Measurements from ENCODE around the gene TUBA4A.
"Not testable (repeated sequence)": the region's sequence is repeated elsewhere in the genome, so short reads cannot be mapped to it uniquely, and the experiment has no call there.

TUBA4A gene

DNA sequence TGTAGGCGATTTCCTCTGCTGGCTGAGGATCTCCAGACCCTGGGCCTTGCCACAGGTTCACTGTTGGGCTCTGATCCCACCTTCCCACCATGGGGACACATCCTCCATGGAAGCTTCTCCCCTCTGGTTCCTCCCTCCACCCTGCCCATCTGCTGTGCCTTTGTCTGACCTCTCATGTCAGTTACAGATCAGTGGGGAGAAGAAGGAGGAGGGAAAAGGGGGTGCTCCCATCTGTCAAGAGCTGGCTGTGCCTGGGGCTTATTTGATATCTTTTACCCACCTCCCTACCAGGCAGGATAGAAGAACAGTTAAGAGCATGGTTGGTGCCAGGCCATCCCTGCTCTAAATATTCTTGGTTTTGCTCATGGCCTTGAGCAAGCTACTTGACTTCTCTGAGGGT lies 13.2 kb upstream of the TUBA4A start:
- peak in 1 of 2 experiments; percentile 76 for DNase-seq

DNA sequence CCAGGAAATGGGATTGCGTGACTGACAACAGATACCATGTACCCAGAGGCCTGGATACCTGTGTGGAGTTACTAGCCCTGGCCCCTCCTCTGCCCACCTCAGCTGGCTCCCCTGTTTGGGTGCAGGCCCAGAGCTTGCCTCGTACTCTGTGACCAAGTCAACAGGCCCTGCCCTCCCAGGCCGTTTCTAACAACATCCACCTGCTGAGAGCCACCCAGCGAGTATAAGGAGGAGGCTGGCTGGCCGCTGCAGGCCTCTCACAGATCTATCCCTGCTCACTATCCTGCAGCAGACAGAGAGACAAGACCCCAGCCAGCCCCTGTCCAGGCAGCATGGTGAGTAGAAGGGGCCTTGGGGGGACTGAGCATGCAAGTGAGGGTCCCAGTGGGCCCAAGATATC lies 12.5 kb upstream of the TUBA4A start:
- no peak for DNase-seq

DNA sequence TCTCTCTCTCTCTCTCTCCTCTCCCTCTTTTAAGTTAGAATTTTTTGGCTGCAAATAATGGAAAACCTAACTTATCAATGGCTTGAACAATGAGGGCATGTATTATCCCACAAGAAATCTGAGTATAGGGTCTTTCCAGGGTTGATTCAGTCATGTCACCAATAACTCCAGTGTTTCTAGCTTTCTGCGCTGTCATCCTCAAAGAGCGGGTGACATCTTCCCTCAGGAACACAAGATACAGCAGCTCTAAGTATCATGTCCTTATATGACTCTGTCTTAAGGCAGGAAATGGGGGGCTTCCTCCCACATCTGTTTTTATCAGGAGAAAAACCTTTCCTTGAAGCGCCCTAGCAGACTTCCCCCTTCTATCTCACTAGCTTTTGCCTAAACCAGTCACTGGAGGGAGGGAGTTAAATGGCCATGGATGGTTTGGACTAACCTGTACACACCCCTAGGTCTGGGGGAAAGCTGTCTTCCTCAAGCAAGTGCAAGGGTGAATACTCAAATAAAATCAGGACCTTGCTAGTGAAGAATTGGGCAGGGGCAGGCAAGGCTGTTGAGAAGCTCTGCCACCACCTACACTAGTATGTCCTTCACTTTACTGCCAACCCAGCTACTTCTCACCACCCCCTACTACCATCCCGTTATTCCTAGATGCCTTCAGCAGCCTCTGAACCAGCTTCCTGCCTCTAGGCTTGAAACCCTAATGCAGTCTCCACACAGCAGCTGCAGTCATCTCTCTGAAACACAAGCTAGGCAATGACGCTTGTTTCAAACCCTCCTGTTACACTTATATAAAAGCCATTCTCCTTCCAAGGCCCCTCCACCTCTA lies 7.5 kb upstream of the TUBA4A start:
- no peak for DNase-seq

DNA sequence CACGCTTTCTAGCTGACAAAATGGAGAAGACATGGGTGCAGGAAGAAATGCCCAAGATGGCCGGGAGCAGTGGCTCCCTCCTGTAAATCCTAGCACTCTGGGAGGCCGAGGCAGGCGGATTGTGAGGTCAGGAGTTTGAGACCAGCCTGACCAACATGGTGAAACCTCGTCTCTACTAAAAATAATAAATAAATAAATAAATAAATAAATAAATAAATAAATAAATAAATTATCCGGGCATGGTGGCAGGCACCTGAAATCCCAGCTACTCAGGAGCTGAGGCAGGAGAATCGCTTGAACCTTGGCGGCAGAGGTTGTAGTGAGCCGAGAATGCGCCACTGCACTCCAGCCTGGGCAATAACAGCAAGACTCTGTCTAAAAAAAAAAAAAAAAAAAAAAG lies 5.2 kb upstream of the TUBA4A start:
- DNase-seq = not testable (repeated sequence)

DNA sequence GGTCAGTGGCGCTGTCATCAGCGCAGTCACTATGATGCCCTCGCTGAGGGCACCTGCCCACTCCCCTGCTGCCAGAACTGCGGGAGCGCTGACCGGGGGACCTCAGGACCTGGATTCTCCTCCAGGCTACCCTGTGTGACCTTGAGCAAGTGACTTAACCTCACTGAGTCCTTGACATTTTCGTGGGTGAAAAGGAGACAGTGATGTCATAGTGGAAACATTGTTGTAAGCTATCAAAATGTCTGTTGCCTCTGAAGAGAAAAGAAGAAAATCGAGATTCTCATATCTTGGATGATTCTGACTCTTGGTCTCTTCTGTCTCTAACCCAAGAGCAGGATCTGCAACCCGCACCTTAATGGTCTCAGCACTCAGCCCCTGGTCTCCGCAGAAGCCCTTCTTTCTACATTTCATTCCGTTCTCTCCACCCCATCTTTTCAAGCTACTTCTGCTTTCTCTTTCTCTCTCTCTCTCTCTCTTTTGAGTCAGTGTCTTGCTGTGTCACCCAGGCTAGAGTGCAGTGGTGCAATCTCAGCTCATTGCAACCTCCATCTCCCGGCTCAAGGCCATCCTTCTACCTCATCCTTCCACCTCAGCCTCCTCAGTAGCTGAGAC lies 978 bp upstream of the TUBA4A start:
- DNase-seq = no peak

DNA sequence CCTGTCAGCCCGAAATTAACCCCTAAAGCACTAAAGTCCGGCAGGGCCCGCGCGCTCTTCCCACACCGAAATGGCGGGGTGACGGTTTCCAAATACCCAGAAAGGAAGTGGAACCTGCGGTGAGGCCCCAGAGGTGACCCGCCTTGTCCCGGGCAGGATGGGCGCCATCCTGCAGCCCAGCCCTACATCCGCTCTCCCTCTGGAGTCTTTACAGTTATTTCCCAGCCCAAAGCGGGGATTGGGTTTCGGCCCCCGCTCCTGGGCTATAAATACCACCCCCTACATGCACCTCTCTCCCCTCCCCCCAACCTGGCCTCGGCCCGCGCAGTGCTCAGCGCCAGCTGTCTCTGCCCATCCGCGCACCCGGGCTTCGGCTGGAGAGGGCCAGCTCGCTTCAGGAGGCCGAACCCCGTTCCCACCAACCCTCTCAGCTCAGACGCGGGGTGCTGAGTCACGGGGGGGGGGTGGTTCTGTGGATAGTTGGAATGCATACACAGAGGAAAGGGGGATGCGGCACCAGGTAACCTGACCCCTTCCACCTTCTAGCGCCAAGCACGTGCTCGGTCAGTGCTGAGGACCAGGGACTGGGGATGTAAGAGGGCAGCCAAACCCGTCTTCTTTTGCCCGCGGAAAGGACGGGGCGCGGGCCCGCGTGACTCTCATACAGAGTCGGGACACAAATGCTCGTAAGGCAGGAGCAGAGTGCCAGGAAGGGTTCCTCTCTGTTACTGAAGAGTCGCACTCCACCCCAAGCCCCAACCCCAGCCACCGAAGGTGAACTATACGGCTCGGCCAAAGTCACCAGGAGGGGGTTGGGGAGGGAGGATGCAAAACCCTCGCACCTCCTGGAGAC lies 592 bp downstream of the TUBA4A start, which contains the start of gene TUBA4B:
TSS of gene TUBA4B (plus strand) at position 344 of the 853 bp plus-strand sequence. CDS start at position 509, 165 bp downstream.
- DNase-seq = peak; percentile 54 to 78

DNA sequence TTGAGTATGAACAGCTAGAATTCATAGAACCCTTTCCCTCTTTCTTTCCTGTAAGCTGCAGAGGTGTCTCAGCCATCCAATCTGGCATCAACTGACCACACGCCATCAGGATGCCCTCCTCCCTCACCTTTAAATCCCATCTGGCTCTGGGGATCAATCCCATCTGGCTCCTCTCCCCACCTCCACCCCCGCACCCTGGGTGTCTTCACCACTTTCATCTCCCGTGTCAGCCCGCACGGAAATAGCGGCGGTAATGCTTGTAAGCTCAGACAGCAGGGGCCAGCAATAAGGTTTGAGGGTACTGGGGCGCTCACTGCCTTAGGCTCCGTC lies 1.2 kb downstream of the TUBA4A start:
- DNase-seq = peak in 1 of 2 experiments; percentile 61

DNA sequence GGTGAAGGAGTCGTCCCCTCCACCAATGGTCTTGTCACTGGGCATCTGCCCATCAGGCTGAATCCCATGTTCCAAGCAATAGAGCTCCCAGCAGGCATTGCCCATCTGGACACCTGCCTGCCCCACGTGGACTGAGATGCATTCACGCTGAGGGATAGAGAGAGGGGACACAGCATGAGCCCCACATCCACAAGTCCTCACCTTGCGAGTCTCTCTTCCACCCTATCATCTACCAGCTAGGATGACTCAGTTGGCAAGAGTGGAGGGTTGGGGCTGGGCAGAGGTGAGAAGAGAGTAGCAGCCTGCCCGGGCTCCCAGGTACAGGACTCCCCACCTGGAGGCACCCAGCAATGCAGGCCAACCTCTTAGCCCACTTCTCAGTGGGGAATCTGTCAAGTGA lies 1.6 kb downstream of the TUBA4A start:
- DNase-seq = no peak

DNA sequence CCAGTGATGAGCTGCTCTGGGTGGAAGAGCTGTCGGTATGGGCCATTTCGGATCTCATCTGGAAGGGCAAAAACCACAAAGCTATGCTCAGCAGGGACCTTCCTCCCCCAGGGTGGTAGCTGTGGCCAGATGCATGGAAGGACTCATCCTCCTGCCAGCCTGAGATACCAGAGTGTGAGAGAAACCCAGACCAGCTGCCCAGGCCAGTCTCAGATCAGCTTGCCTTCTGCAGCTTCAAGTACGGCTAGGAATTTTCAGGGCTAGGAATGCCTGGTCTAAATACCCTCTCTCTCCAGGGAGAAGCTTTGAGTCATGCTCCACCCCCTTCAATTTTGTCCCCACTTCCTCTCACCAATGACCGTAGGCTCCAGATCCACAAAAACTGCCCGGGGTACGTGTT lies 2.1 kb downstream of the TUBA4A start:
- DNase-seq = no peak

DNA sequence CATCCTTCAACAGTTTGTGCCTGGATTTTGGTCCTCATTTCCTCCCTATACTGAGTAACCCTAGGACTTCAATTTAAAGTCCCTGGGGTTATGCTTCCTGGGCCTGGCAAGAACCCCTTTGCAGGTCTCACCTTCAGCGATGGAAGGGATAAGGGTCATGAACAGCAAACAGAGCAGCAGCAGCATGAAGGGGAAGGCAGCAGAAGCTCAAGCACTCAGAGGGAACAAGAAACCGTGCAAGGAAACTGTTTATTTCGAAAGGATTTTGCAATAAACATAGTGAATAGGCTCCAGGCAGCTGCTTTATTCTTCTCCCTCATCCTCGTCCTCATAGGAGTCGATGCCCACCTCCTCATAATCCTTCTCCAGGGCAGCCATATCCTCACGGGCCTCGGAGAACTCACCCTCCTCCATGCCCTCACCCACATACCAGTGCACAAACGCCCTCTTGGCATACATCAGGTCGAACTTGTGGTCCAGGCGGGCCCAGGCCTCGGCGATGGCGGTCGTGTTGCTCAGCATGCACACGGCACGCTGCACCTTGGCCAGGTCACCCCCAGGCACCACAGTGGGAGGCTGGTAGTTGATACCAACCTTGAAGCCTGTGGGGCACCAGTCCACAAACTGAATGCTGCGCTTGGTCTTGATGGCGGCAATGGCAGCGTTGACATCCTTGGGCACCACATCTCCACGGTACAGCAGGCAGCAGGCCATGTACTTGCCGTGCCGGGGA lies 3.5 kb downstream of the TUBA4A start:
- no peak for DNase-seq

DNA sequence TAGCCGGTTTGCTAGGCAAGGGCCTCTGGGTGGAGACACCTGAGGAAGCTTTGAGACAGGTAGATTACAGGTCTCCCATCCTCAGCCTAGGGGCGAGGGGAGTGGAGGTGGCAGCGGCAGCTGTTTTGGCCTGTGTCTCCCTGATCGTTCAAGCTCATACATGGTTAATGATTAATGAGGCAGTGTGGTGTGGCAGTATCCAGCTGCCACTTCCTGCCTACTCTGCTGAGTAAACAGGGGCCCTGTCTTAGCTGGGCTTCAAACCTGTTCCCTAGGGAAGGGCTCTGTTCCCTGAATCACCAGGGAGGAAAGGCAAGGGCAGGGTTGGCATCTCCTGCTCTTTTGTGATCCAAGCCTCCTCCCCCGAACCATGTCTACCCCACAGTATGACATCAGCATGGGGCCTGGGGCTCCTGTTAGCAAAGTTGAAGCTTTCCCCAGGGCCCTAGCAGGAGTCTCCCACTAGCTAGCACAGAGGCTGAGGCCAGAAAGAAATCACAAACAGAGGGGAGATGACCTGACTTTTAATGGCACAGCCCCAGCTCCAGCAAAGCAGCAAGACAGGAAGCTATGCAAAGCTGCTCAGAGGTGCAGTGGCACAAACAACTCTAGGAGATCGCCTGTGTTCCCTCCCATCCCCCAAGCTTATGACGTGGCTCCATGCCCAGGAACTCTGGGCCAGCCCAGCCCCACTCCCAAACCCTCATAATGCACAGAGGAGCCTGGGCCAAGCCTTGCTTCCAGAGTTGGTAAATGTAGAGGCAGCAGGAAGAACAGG lies 4.3 kb downstream of the TUBA4A start:
- peak in 1 of 2 experiments; percentile 35 for DNase-seq

DNA sequence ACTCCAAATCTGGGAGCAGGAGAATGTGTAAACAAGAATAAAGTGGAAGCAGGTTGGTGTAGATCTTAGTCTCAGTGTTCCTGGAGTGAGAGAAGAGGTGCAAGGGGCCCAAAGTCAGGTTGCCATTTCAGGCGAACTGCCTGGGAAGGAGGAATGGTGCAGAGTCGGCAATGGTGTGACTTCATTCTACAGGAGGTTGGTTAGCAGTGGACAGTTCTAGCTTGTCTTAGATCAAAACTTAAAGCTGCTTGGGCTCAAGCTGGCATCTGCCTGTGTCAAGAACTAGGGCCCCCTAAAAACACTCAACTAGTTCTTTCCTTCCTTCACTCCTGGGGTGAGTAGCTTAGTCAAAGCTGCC lies 4.9 kb downstream of the TUBA4A start:
- DNase-seq = no peak

DNA sequence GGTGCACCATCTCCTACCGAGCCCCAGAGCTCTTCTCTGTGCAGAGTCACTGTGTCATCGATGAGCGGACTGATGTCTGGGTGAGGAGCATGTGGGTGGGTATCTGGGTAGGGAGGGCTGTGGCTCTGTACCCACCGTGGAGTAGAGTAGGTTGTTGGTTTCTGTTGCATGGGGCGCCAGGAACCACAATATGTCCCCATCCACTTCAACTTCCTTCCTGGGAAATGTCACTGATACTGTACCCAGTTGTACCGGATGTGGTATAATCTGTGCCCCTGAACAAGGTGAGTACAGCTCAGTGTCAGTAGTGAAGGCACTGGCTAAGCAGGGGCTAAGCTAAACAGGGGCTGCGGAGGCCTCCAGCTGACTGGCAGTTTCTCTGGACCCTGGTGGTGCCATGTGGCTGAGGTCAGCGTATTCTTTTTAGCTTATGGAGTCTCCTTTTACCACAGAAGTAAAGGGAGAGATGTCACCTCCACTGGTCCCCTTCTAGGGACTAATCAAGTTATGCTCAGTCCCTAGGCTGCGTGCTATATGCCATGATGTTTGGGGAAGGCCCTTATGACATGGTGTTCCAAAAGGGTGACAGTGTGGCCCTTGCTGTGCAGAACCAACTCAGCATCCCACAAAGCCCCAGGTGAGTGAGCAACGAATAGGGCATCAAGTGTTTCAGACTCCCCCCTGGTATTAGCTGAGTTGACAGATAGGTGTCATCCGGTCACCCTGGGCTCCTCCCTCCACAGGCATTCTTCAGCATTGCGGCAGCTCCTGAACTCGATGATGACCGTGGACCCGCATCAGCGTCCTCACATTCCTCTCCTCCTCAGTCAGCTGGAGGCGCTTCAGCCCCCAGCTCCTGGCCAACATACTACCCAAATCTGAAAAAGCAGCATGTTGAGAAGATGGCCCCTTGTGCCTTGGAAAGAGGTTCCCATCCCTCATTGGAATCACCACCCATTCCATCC lies 5.8 kb downstream of the TUBA4A start:
- DNase-seq = no peak

DNA sequence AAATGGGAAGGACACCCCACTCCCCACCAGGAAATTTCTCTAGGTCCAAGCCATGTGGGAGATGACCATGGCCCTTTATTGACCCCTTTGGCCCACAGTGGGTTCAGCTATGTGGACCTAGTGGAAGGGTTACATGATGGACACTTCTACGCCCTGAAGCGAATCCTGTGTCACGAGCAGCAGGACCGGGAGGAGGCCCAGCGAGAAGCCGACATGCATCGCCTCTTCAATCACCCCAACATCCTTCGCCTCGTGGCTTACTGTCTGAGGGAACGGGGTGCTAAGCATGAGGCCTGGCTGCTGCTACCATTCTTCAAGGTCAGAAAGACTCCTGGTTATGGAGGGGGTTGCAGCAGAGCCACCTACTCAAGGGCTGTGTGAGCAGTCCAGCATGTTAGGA lies 7.2 kb downstream of the TUBA4A start:
- DNase-seq = no peak

DNA sequence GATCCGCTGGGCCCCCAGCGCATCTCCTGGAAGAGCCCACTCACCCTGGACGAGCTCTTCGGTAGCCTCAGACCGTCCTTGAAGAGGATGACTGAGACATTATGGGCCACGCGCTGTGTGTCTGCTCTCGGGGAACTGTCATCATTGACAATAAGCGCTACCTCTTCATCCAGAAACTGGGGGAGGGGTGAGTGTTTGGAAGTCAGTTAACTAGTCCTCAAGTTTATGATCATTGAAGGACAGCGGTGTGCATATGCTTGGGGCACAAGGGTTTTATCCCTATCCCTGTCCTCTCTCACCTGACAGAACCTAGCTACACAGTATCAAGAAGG lies 7.9 kb downstream of the TUBA4A start:
- DNase-seq = no peak

DNA sequence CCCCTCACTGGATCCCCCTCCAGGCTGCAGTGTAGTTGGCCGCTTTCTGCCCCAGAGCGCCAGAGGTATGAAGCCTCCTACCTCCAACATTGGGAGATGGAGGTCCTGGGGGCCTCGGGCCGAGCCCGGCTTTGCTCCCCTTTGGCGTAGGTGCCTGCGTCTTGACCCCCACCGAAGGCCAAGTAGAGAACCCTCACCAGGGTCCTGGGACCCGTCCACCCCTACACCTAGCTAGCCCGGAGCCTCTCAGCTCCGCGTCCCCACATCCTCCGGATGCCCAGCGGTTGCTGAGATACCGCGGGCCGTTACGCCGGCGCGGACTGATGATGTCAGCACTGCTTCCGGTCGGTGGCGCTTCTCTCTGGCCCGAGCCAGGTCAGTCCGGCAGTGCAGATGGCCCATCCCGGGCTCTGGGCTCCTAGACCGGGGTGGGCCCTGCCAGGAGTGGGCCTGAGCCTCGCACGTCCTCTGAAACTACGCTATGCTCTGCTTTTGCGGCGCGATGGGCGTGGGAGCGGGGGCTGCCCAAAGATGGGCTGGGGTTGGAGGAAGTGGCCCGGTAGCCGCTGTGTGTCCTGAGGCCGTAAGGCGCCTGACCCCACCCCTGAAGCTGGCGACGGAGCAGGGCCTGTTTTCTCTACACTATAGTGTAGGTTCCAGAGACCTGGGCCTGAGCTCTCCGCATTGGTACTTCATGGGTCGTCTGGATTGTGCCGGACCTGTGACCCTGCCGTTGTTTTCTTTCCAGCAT lies 8.4 kb downstream of the TUBA4A start, which contains the start of the genes GLB1L and STK16:
TSS of gene GLB1L (minus strand) at position 297 of the 751 bp plus-strand sequence. CDS start 1,871 bp downstream, outside the sequence.
TSS of gene STK16 (plus strand) at position 332 of the 751 bp plus-strand sequence. CDS start 521 bp downstream, outside the sequence.
- peak; percentile 59 to 85 for DNase-seq

DNA sequence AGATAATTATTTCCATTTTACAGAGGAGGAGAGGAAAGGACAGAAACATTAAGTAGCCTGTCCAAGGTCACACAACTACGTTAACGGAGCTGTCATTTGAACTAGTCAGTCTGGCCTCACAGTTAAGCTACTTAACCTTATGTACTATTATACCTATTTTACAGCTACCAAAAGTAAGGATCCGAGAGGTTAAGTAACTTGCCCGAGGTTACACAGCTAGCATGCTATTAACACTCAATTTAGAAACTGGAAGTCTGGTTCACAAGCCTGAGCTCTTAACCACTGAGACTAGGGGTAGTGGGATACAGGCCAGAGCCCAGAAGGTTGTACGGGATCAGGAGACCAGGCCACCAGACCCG lies 8.9 kb downstream of the TUBA4A start:
- DNase-seq = no peak

DNA sequence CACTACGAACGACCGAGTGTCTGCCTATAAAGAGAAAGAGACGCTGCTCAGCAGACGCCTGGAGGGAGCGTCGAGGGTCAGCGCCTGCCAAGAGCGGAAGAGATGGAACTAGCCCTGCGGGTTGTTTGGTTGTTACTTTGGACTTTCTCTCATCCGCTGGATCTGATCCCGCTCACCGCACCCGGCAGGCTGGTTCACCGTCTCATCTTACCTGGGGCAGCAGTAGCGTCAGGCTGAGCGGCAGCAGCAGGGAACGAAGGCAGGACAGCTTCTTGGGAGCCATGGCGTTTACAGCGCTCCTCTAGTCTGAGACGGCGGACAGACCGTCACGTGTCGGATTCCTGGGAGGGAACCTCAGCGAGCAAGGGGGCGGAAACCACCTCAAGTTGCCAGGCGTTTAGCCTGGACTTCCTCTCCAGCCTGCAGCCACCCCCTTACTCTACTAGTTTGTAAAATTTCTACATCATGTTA lies 10.4 kb downstream of the TUBA4A start:
- DNase-seq = no peak

DNA sequence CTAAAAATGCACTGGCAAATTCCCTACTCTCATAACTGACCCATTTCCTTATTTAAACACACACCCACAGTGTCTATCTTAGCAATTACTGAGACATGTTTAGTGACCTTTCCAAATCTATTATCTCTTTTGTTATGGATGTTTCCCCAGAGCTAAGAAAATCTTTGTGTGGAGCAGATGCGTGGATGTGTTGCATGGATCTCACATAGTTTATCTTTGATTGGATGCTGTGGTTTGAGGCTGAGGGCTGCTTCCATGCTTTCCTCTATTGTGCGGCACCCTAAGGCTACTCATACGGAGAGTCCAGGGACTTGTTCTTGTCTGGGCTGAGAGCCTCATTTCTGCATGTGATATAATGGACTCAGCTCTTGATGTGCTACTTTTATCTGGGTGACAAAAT lies 19.4 kb downstream of the TUBA4A start:
- DNase-seq = no peak

DNA sequence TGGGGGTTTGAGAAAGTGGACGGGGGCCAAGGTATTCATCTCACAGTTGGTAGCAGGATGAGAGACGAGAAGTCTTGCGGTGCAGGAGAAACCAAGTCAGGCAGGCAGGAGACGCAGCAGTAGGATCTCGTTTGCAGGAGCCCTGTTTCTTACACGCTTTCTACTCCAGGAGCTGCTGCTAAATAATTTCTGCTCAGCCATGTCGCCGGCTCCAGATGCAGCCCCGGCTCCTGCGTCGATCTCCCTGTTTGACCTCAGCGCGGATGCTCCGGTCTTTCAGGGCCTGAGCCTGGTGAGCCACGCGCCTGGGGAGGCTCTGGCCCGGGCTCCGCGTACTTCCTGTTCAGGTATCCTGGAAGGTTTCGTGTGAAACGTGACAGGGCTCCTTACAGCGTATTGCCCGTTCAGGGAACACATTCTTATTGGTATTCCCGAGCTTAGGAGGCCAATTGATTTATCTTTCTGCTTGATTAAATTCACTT lies 23.6 kb downstream of the TUBA4A start:
- DNase-seq = peak in 1 of 2 experiments; percentile 30
